GM23248 (cell line): Measurements from ENCODE around the gene GLCCI1. TPM values are rescaled to one million over a fixed set of nuclear protein-coding genes. Genes with fewer than 3 reads are reported as not detected.

Experiments
- DNase-seq: peaks from one replicate; pipeline ENCODE4 v3.0.0-alpha.2; 2015
- H2AFZ ChIP-seq: fragments of 200-600 bp; sonication (generic); 2 replicates; pipeline ENCODE4 v1.6.1; 2016; ENCODE audit warnings: antibody characterized with exemption
- H3F3A ChIP-seq: fragments of 200-600 bp; sonication (generic); 2 replicates; pipeline ENCODE4 v1.6.1; 2016; ENCODE audit warnings: mild to moderate bottlenecking, antibody characterized with exemption, mixed run types; ENCODE audit not compliant: insufficient read depth
- H3K27ac ChIP-seq: fragments of 200-600 bp; sonication (generic); 2 replicates; pipeline ENCODE4 v1.5.1; 2016; ENCODE audit warnings: mild to moderate bottlenecking
- H3K27me3 ChIP-seq: fragments of 200-600 bp; sonication (generic); replicated peaks from 2 replicates; pipeline ENCODE4 v1.6.1; 2016; ENCODE audit warnings: mild to moderate bottlenecking; ENCODE audit not compliant: insufficient read depth
- H3K36me3 ChIP-seq: fragments of 200-600 bp; sonication (generic); 2 replicates; pipeline ENCODE4 v1.6.1; 2016; ENCODE audit warnings: low read depth, mild to moderate bottlenecking
- H3K4me1 ChIP-seq: fragments of 200-600 bp; sonication (generic); 2 replicates; pipeline ENCODE4 v1.6.1; 2016; ENCODE audit warnings: mild to moderate bottlenecking; ENCODE audit not compliant: insufficient read depth
- H3K4me2 ChIP-seq: fragments of 200-600 bp; sonication (generic); one replicate; pipeline ENCODE4 v1.6.1; 2016; ENCODE audit warnings: mild to moderate bottlenecking; ENCODE audit not compliant: unreplicated experiment
- H3K4me3 ChIP-seq: fragments of 200-600 bp; sonication (generic); 2 replicates; pipeline ENCODE4 v1.5.1; 2016; ENCODE audit warnings: mild to moderate bottlenecking
- H3K79me2 ChIP-seq: fragments of 200-600 bp; sonication (generic); 2 replicates; pipeline ENCODE4 v1.6.1; 2016; ENCODE audit warnings: mild to moderate bottlenecking; ENCODE audit not compliant: insufficient read depth
- H3K9ac ChIP-seq: fragments of 200-600 bp; sonication (generic); 2 replicates; pipeline ENCODE4 v1.6.1; 2016; ENCODE audit warnings: mild to moderate bottlenecking
- H3K9me2 ChIP-seq: fragments of 200-600 bp; sonication (generic); 2 replicates; pipeline ENCODE4 v1.6.1; 2016; ENCODE audit warnings: mixed run types, mild to moderate bottlenecking, moderate library complexity; ENCODE audit not compliant: insufficient read depth
- H3K9me3 ChIP-seq: fragments of 200-600 bp; sonication (generic); one replicate; pipeline ENCODE4 v1.6.1; 2017; ENCODE audit warnings: low read depth
- H4K20me1 ChIP-seq: fragments of 200-600 bp; sonication (generic); 2 replicates; pipeline ENCODE4 v1.6.0; 2016; ENCODE audit not compliant: insufficient read depth
- EZH2 ChIP-seq: fragments of 200-600 bp; sonication (generic); IDR thresholded peaks from 2 replicates; pipeline ENCODE4 v1.6.1; 2018; ENCODE audit warnings: antibody characterized with exemption, mild to moderate bottlenecking; ENCODE audit not compliant: insufficient read depth, poor library complexity, severe bottlenecking
- EZH2phosphoT487 ChIP-seq: fragments of 200-600 bp; sonication (generic); IDR thresholded peaks from 2 replicates; pipeline ENCODE4 v1.6.1; 2018; ENCODE audit warnings: antibody characterized with exemption, moderate library complexity, mild to moderate bottlenecking, low read depth; ENCODE audit not compliant: insufficient read depth
- WGBS, 2 experiments: methylation state at CpG; one replicate each; pipeline ENCODE4 v1.1.6; 2015 to 2017; ENCODE audit warnings: low lambda C conversion rate in 2 of 2, low coverage in 1 of 2; ENCODE audit errors: missing lambda C conversion rate in 2 of 2; 5-methylcytosine and 5-hydroxymethylcytosine counted together
- in situ Hi-C: fragments of 300-500 bp; cut with MboI; formaldehyde crosslinking; loops from 2 replicates; pipeline ENCODE4 v1.15.0; 2020
- polyA plus RNA-seq: library from polyadenylated mRNA; unstranded; fragments of >200 nt; fragmentation: Nextera tagmentation; extraction: Ambion mirVana; gene quantifications from 2 replicates; pipeline ENCODE4 v1.2.1, GENCODE V29; 2016
- total RNA-seq: library from RNA; depleted of rRNA; stranded (reverse); fragments of >200 nt; shearing (Covaris generic); gene quantifications from 2 replicates; pipeline ENCODE4 v1.2.3, GENCODE V29; 2014

The GLCCI1 gene
- total and polyA plus RNA-seq, 2 experiments from 2014 or later = 2.5 to 3.0 TPM

DNA sequence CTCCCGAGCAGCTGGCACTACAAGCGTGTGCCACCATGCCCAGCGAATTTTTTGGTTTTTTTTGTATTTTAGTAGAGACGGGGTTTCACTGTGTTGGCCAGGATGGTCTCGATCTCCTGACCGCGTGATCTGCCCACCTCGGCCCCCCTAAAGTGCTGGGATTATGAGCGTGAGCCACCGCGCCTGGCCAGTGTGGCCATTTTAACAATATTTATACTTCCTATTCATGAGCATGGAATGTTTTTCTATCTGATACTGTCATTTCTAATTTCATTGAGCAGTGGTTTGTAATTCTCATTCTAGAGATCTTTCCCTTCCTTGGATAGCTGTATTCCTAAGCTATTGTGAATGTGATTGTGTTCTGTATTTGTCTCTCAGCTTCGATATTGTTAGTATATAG, 96.2 kb downstream of the GLCCI1 start:
- H3K9ac ChIP-seq = no peak overlapping the region
- in situ Hi-C loops = no loop called here
- no peak overlapping the region for H3K4me3 ChIP-seq
- DNase-seq = no peak
- H3K36me3 ChIP-seq = 0 out of 2 replicates have a peak, but pooled peaks cover 3% of the 10 kb centered on the region
- H2AFZ ChIP-seq = no peak overlapping the region
- H3K4me2 ChIP-seq = no peak overlapping the region
- no peaks in the 10 kb centered on the region for H3K9me2 ChIP-seq
- no peaks in the 10 kb centered on the region for H3K9me3 ChIP-seq
- no peaks in the 10 kb centered on the region for H3K27me3 ChIP-seq
- H3K4me1 ChIP-seq = peaks cover 18% of the 10 kb centered on the region
- WGBS, 2 experiments = 93 to 94% methylated on average over 12 of the region's 12 CpGs
- H3K27ac ChIP-seq = peak overlapping the region; percentile 66
- H4K20me1 ChIP-seq = no peaks in the 10 kb centered on the region
- TF ChIP-seq EZH2 (no peak), EZH2phosphoT487 (no peak)
- H3F3A ChIP-seq = peaks cover 4% of the 10 kb centered on the region; the same call in 1 of the 2 replicates
- no peaks in the 10 kb centered on the region for H3K79me2 ChIP-seq

DNA sequence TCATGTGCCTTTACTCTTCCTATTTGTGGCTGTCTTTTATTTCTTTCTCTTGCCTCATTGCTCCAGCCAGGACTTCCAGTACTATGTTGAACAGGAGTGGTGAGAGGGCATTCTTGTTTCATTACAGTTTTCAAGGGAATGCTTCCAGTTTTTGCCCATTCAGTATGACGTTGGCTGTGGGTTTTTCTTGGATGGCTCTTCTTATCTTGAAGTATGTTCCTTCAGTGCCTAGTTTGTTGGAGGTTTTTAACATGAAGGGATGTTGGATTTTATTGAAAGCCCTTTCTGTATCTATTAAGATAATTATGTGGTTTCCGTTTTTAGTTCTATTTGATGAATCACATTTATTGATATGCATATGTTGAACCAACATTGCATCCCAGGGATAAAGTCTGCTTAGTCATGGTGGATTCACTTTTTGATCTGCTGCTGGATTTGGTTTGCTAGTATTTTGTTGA, 96.8 kb downstream of the GLCCI1 start:
- DNase-seq = peak; percentile 80
- WGBS, 2 experiments = 38 to 45% methylated on average over 2 of the region's 2 CpGs
- no peaks in the 10 kb centered on the region for H3K27me3 ChIP-seq
- H3K4me3 ChIP-seq = no peak overlapping the region
- peaks cover 4% of the 10 kb centered on the region; the same call in 1 of the 2 replicates for H3F3A ChIP-seq
- H3K9me2 ChIP-seq = no peaks in the 10 kb centered on the region
- H2AFZ ChIP-seq = no peak overlapping the region
- in situ Hi-C loops = no loop called here
- H3K9me3 ChIP-seq = no peaks in the 10 kb centered on the region
- H3K4me2 ChIP-seq = no peak overlapping the region
- H3K4me1 ChIP-seq = peaks cover 16% of the 10 kb centered on the region
- 0 out of 2 replicates have a peak, but pooled peaks cover 3% of the 10 kb centered on the region for H3K36me3 ChIP-seq
- no peaks in the 10 kb centered on the region for H3K79me2 ChIP-seq
- no peaks in the 10 kb centered on the region for H4K20me1 ChIP-seq
- H3K9ac ChIP-seq = no peak overlapping the region
- TF ChIP-seq EZH2phosphoT487 (no peak), EZH2 (no peak)
- peak overlapping the region; percentile 66 for H3K27ac ChIP-seq

DNA sequence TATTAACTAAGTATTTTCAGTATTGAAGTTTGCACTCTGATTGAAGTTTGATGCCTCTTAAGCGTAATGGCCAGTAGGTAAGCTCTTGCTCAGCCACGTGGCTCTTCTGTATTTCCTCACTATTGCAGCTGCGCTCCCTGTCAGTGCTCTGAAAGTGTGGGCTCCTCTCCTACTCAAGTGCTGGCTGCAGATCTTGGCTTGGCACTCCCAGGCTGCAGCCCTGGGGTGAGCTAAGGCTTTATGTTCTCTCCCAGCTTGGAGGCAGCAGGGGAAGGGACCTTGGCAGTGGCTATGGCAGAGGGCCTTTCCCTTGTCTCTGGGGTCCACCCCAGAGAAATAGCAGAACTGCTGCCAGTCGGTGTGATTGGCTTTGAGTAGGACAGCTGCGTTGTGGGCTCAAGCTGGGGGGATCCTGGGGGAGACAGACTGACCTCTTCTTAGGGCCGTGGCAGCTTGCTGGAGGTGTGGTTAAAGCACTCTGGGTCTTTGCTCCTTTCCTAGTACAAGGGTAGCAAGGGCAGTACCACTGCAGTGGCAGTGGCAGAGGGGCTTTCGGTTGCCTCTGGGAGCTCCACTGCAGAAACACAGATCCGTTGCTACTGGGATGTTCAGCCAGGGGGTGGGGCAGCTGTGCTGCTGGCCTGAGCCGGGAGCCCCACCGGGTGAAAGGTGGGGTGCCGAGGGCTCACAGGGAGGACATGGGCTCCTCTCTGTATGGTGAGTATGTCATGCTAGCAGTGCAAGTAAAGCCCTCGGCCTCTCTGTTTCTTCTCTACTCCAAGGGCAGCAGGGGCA, 100.5 kb downstream of the GLCCI1 start:
- H3K27ac ChIP-seq = no peak overlapping the region
- H3K4me1 ChIP-seq = peaks cover 11% of the 10 kb centered on the region
- H4K20me1 ChIP-seq = no peaks in the 10 kb centered on the region
- H3K36me3 ChIP-seq = no peaks in the 10 kb centered on the region
- peaks cover 4% of the 10 kb centered on the region; the same call in 1 of the 2 replicates for H3F3A ChIP-seq
- WGBS, 2 experiments = 62 to 69% methylated on average over 12 of the region's 12 CpGs
- in situ Hi-C loops = no loop called here
- DNase-seq = no peak
- no peak for TF ChIP-seq EZH2
- no peak for TF ChIP-seq EZH2phosphoT487
- no peaks in the 10 kb centered on the region for H3K9me2 ChIP-seq
- H3K9ac ChIP-seq = no peak overlapping the region
- H2AFZ ChIP-seq = no peak overlapping the region
- H3K79me2 ChIP-seq = no peaks in the 10 kb centered on the region
- no peaks in the 10 kb centered on the region for H3K27me3 ChIP-seq
- no peak overlapping the region for H3K4me3 ChIP-seq
- H3K9me3 ChIP-seq = no peaks in the 10 kb centered on the region
- no peak overlapping the region for H3K4me2 ChIP-seq

DNA sequence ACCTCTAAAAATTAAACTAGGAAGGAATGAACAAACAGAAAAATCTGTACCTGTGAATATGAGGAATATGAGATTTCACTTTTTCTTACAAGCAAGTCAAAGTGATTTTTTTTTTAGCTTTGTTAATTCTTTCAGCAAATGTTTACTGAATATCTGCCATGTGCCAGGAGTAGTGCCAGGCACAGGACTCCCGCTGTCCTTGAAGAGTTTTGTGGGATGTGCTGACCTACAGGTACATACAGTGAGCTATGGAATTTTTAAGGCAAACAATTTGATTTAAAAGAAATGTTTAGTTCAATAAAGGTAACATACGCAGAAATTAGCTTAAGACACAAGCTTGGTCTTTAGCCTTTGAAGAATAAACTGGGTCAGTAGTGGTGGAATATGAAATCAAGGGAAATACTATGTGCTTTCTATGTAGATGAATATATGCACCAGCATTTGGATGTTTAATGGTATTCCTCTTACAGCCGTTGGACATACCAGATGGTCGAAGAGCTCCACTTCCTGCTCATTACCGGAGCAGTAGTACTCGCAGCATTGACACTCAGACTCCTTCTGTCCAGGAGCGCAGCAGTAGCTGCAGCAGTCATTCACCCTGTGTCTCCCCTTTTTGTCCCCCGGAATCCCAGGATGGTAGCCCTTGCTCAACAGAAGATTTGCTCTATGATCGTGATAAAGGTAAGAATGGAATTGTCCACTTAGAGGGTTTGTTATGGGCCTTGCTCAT, 102.0 kb downstream of the GLCCI1 start:
- no peak overlapping the region for H3K9ac ChIP-seq
- no peak overlapping the region for H3K4me2 ChIP-seq
- no peaks in the 10 kb centered on the region for H3K79me2 ChIP-seq
- H2AFZ ChIP-seq = no peak overlapping the region
- peaks cover 4% of the 10 kb centered on the region; the same call in 1 of the 2 replicates for H3K4me1 ChIP-seq
- H4K20me1 ChIP-seq = no peaks in the 10 kb centered on the region
- H3F3A ChIP-seq = no peaks in the 10 kb centered on the region; the same call in 1 of the 2 replicates
- H3K36me3 ChIP-seq = no peaks in the 10 kb centered on the region
- DNase-seq = no peak
- H3K9me3 ChIP-seq = no peaks in the 10 kb centered on the region
- no peaks in the 10 kb centered on the region for H3K9me2 ChIP-seq
- in situ Hi-C loops = no loop called here
- H3K4me3 ChIP-seq = no peak overlapping the region
- TF ChIP-seq EZH2phosphoT487 (no peak), EZH2 (no peak)
- H3K27me3 ChIP-seq = no peaks in the 10 kb centered on the region
- H3K27ac ChIP-seq = no peak overlapping the region
- 96 to 98% methylated on average over 9 of the region's 9 CpGs for WGBS, 2 experiments
